AG09319 (cell line): Measurements from ENCODE around the gene PEPD.
A peak's percentile ranks its signal among the peaks of the same experiment; 100 is the strongest.
"Not testable (repeated sequence)": the region's sequence is repeated elsewhere in the genome, so short reads cannot be mapped to it uniquely, and the experiment has no call there.

Source experiments
- DNase-seq: peaks from one replicate; pipeline ENCODE4 v3.0.0-alpha.2; 2010; ENCODE audit warnings: low read depth; ENCODE audit errors: extremely low read depth
- TF ChIP-seq, protein P1 (sequence below): IDR thresholded peaks from 2 replicates; pipeline ENCODE4 v1.5.1; 2011; ENCODE audit warnings: low read depth, mild to moderate bottlenecking, inconsistent platforms, low read length, moderate library complexity

The PEPD gene

DNA sequence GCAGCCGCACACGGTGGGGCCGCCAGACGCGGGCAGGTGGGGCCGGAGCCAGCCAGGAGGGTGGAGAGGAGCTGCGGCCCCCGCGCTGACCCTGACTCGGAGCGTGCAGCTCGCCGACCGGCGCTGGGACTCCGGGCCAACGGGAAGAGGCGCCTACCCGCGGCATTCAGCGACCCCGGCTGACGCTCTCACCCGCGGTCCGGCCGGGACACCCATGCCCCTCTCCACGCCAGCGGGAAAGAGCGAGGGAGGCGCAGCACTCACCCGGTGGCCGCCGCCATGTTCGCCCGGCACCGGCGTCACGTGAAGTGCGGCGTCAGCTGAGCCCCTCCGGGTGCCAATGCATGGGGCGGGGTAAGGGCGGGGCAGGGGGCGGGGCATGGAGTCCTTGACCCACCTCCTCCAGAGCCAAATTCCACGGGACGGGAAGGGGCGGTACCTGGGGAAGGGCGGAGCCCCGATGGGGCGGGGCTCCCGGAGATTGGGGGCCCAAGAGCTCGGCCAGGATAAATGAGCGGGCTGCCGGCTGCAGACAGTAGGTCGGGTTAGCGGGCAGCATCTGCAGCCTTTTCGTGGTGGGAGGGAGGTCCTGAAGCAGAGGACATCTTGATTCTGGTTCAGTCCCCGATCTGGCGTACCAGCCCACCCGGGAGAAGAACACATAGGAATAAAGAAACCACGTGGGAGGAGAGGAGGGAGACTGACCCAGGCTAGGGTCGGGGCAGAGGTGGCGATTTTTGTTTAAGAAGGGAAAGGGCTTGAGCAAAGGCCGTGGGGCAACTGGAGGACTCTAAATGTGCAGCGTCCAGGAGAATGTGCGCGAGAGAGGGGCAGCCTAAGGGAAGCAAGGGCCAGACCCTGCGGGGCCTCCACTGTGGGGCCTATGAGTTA is at the start of gene PEPD:
PEPD (minus strand) TSS at position 312 of the 891 bp plus-strand sequence; CDS start at position 281, 31 bp downstream.
- peak; percentile 69 for DNase-seq
- TF ChIP-seq, protein P1, sequence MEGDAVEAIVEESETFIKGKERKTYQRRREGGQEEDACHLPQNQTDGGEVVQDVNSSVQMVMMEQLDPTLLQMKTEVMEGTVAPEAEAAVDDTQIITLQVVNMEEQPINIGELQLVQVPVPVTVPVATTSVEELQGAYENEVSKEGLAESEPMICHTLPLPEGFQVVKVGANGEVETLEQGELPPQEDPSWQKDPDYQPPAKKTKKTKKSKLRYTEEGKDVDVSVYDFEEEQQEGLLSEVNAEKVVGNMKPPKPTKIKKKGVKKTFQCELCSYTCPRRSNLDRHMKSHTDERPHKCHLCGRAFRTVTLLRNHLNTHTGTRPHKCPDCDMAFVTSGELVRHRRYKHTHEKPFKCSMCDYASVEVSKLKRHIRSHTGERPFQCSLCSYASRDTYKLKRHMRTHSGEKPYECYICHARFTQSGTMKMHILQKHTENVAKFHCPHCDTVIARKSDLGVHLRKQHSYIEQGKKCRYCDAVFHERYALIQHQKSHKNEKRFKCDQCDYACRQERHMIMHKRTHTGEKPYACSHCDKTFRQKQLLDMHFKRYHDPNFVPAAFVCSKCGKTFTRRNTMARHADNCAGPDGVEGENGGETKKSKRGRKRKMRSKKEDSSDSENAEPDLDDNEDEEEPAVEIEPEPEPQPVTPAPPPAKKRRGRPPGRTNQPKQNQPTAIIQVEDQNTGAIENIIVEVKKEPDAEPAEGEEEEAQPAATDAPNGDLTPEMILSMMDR, result no peak

DNA sequence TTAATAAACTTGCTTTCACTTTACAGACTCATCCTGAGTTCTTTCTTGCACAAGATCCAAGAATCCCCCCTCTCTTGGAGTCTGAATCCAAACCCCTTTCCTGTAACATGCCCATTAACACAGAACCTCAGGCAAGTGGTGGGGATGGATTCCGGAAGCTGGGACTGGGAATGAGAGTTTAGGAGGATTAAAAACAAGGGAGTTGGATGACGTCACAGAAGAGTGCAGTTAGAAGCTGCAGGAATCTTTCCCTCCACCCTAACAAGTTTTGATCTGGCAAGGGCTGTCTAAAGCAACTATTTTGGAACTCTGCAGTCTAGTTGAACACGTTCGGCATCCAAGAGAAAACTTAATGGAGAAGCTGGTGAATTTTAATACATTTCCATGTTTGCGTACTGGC is 48.2 kb upstream of the PEPD start:
- TF ChIP-seq, protein P1, result no peak
- no peak for DNase-seq

DNA sequence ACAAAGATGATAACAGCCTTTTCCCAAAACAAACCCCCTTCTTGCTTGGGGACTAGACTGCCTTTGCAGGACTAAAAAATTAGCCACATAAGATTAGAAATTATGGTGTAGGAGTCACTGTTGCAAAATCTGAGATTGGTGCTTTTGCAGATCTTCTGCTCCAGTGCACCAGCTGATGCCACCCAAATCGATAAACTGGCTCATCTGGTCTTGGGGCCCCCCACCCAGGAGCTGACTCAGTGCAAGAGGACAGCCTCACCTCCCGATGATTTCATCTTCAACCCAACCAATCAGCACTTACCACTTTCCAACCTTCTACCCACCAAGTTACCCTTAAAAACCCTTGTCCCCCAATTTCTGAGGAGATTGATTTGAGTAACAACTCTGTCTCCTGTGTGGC is 47.1 kb upstream of the PEPD start:
- TF ChIP-seq, protein P1, result no peak
- DNase-seq, result no peak

DNA sequence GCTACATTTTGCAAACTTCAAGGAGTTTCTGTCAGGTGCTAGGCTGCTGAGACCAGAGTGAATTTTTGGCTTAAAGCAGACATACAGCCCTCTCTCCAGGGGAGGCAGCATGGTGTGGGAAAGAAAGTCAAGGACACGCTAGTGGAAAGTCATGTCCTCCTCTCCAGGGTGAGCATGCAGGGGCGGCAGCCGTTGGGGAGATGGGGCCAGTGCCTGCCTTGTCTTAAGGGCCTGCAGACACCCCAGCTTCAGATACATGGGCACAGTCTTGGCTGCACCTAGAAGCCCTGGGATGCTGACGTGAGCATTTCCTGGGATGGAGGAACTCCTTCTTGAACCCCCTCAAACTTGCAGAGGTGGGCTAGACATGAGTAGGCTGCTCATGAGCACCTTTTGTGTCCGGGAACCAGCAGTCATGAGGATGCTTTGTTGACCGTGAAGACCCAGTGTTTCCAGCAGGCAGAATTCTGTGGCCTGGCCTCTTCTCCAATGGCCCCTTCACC is 43.3 kb upstream of the PEPD start:
- no peak for DNase-seq
- TF ChIP-seq, protein P1, result no peak

DNA sequence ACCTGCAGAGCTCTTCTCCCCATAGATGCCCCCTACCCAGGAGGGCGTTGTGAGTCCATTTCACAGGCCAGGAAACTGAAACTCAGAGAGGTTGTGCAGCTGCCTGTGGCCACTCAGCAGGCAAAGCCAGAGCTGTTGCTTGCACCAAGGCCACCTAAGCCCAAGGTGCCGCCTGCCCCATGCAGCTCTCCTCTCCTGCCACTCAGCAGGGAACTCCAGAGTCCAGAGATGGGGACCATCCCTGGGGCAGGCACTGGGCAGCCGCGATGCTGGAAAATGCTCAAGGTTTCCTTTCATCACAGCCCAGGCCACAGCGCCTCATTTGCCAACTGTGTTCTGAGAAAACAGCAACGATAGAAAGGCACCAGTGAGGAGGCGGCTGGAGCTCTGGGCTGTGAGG is 41.0 kb upstream of the PEPD start:
- DNase-seq, result no peak
- TF ChIP-seq, protein P1, result no peak

DNA sequence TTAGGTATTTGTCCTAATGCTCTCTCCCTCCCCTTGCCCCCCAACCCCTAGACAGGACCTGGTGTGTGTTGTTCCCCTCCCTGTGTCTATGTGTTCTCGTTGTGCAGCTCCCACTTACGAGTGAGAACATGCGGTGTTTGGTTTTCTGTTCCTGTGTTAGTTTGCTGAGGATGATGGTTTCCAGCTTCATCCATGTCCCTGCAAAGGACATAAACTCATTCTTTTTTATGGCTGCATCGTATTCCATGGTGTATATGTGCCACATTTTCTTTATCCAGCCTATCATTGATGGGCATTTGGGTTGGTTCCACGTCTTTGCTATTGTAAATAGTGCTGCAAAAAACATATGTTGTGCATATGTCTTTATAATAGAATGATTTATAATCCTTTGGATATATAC is 40.1 kb upstream of the PEPD start:
- not testable (repeated sequence) for DNase-seq

DNA sequence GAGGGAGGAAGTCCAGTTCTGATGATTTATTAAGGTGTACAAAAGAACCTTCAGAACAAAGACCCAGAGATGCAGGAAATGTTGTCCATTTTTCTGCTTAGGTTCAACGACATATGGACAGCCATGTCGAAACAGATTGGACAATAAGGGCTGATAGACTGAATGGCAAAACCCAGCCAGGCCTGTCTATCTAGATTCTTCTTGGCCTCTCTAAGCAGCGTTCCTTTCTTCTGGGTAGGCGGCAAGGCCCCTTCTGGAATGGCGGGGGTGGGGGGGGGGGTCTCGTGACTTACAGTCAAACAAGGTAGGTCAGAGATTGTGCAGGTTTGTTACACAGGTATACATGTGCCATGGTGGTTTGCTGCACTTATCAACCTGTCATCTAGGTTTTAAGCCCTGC is 39.7 kb upstream of the PEPD start:
- no peak for DNase-seq
- TF ChIP-seq, protein P1, result no peak
